ENCODE results near the gene ULK4.
A peak's percentile ranks its signal among the peaks of the same experiment; 100 is the strongest.
"Not testable (repeated sequence)": the region's sequence is repeated elsewhere in the genome, so short reads cannot be mapped to it uniquely, and the experiment has no call there.

The ULK4 gene

GRCh38 chr3:41441568-41441967 is 520.3 kb downstream of the ULK4 start:
- no peak for DNase-seq (ENCODE audit: low read depth)

- no peak for DNase-seq (ENCODE audit: low read depth)
Measured at GRCh38 chr3:41441139-41441538, 520.8 kb downstream of the ULK4 start.

- DNase-seq (ENCODE audit: low read depth), result no peak
Measured at GRCh38 chr3:41436983-41437382, 524.9 kb downstream of the ULK4 start.

GRCh38 chr3:41434781-41435180 is 527.1 kb downstream of the ULK4 start:
- DNase-seq (ENCODE audit: low read depth), result peak; percentile 1

- no peak for DNase-seq (ENCODE audit: low read depth)
Measured at GRCh38 chr3:41431386-41431785, 530.5 kb downstream of the ULK4 start.

- no peak for DNase-seq (ENCODE audit: low read depth)
Measured at GRCh38 chr3:41430886-41431285, 531.0 kb downstream of the ULK4 start.

GRCh38 chr3:41430391-41430790 is 531.5 kb downstream of the ULK4 start:
- DNase-seq (ENCODE audit: low read depth), result no peak

GRCh38 chr3:41426485-41426884 is 535.4 kb downstream of the ULK4 start:
- DNase-seq (ENCODE audit: low read depth), result no peak

GRCh38 chr3:41424543-41425300 is 537.2 kb downstream of the ULK4 start:
- no peak for DNase-seq (ENCODE audit: low read depth)

- no peak for DNase-seq (ENCODE audit: low read depth)
Measured at GRCh38 chr3:41419809-41420208, 542.1 kb downstream of the ULK4 start.

GRCh38 chr3:41418961-41419691 is 542.8 kb downstream of the ULK4 start:
- peak; percentile 1 for DNase-seq (ENCODE audit: low read depth)

- no peak for DNase-seq (ENCODE audit: low read depth)
Measured at GRCh38 chr3:41417574-41417973, 544.3 kb downstream of the ULK4 start.

- no peak for DNase-seq (ENCODE audit: low read depth)
Measured at GRCh38 chr3:41411065-41411464, 550.8 kb downstream of the ULK4 start.

- no peak for DNase-seq (ENCODE audit: low read depth)
Measured at GRCh38 chr3:41405466-41405865, 556.4 kb downstream of the ULK4 start.

- no peak for DNase-seq (ENCODE audit: low read depth)
Measured at GRCh38 chr3:41404582-41404981, 557.3 kb downstream of the ULK4 start.

- DNase-seq (ENCODE audit: low read depth), result no peak
Measured at GRCh38 chr3:41394896-41395295, 567.0 kb downstream of the ULK4 start.

GRCh38 chr3:41370765-41371535 is 591.0 kb downstream of the ULK4 start:
- not testable (repeated sequence) for DNase-seq (ENCODE audit: low read depth)

GRCh38 chr3:41370307-41370706 is 591.6 kb downstream of the ULK4 start:
- DNase-seq (ENCODE audit: low read depth), result no peak

- DNase-seq (ENCODE audit: low read depth), result no peak
Measured at GRCh38 chr3:41369838-41370237, 592.1 kb downstream of the ULK4 start.

- DNase-seq (ENCODE audit: low read depth), result no peak
Measured at GRCh38 chr3:41365973-41366372, 595.9 kb downstream of the ULK4 start.

GRCh38 chr3:41364736-41365135 is 597.2 kb downstream of the ULK4 start:
- peak; percentile 10 for DNase-seq (ENCODE audit: low read depth)

- DNase-seq (ENCODE audit: low read depth), result no peak
Measured at GRCh38 chr3:41363830-41364523, 597.9 kb downstream of the ULK4 start.
